Lower leg skin (tissue), 4 donors: ENCODE data around the gene SLC38A6. TPM values are rescaled to one million over a fixed set of nuclear protein-coding genes. Genes with fewer than 3 reads are reported as not detected.
"Not testable (repeated sequence)": the region's sequence is repeated elsewhere in the genome, so short reads cannot be mapped to it uniquely, and the experiment has no call there.

ENCODE experiments used
- DNase-seq, 2 donors: peaks; one replicate each; pipeline ENCODE4 v3.0.0-alpha.2; 2019; ENCODE audit warnings: low spot score in 2 of 2
- H3K4me3 ChIP-seq: fragments of 200-600 bp; sonication (generic); 2 replicates; pipeline ENCODE4 v1.5.1; 2017; ENCODE audit warnings: mild to moderate bottlenecking, low read depth; ENCODE audit not compliant: poor library complexity, severe bottlenecking
- CTCF ChIP-seq, 3 donors: fragments of 450-650 bp; IDR thresholded peaks; one replicate each; pipeline ENCODE4 v1.5.1; 2016; ENCODE audit warnings: antibody characterized with exemption in 3 of 3, mild to moderate bottlenecking in 3 of 3, moderate library complexity in 2 of 3
- POLR2A ChIP-seq, 2 donors: fragments of 450-650 bp; IDR thresholded peaks; one replicate each; pipeline ENCODE4 v1.6.1; 2016 to 2017; ENCODE audit warnings: antibody characterized with exemption in 2 of 2, mild to moderate bottlenecking in 1 of 2, moderate library complexity in 1 of 2
- WGBS, 2 donors: methylation state at CpG; one replicate each; pipeline ENCODE4 v1.1.5; 2018; 5-methylcytosine and 5-hydroxymethylcytosine counted together
- intact Hi-C: fragments of 100-400 bp; cut with DNase I; formaldehyde crosslinking; loops from one replicate; pipeline ENCODE4 v1.15.0; 2023; ENCODE audit warnings: low total_unique reads
- total RNA-seq, 4 donors: library from RNA; depleted of rRNA; stranded (reverse); fragments of >200 nt; gene quantifications; one replicate each; pipeline ENCODE4 v1.1.0, GENCODE V29; 2016

Gene SLC38A6
- total RNA-seq, 4 donors from 2014 or later = 2.7 to 18.1 (median 9.1) TPM

GRCh38 chr14:61089126-61089750 is 108.2 kb downstream of the SLC38A6 start:
- no peak for TF ChIP-seq POLR2A (IDR thresholded peaks at IDR 0.05)
- no peak for TF ChIP-seq CTCF (IDR thresholded peaks at IDR 0.05)
- 96 to 100% methylated on average over 2 of the region's 2 CpGs for WGBS, 2 donors
- DNase-seq = no peak
- intact Hi-C loops = no loop called here
- H3K4me3 ChIP-seq = no peak overlapping the region

GRCh38 chr14:61090432-61091216 is 109.6 kb downstream of the SLC38A6 start:
- no peak for TF ChIP-seq POLR2A (IDR thresholded peaks at IDR 0.05)
- TF ChIP-seq CTCF (IDR thresholded peaks at IDR 0.05) = no peak
- no peak overlapping the region for H3K4me3 ChIP-seq
- DNase-seq = no peak
- intact Hi-C loops = no loop called here
- WGBS, 2 donors = 77 to 81% methylated on average over 7 of the region's 7 CpGs

- H3K4me3 ChIP-seq = no peak overlapping the region
- TF ChIP-seq CTCF (IDR thresholded peaks at IDR 0.05) = no peak
- no peak for TF ChIP-seq POLR2A (IDR thresholded peaks at IDR 0.05)
- 70 to 92% methylated on average over 2 of the region's 2 CpGs for WGBS, 2 donors
- intact Hi-C loops = no loop called here
- no peak for DNase-seq
Measured at GRCh38 chr14:61091657-61092273, 110.7 kb downstream of the SLC38A6 start.

DNA sequence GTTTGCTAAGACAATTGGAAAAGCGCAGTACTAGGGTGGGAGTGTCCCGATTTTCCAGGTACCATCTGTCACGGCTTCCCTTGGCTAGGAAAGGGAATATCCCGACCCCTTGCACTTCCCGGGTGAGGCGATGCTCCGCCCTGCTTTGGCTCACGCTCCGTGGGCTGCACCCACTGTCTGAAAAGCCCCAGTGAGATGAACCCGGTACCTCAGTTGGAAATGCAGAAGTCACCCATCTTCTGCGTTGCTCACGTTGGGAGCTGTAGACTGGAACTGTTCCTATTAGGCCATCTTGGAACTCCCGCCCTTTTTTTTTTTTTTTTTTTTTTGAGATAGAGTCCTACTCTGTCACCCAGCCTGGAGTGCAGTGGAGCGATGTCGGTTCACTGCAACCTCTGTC is 117.1 kb downstream of the SLC38A6 start:
- intact Hi-C loops, H3K4me3 ChIP-seq, DNase-seq: not testable (repeated sequence)
- WGBS, 2 donors = 85 to 90% methylated on average over 15 of the region's 15 CpGs

- intact Hi-C loops = no loop called here
- no peak overlapping the region for H3K4me3 ChIP-seq
- no peak for DNase-seq
- no peak for TF ChIP-seq POLR2A (IDR thresholded peaks at IDR 0.05)
- no peak for TF ChIP-seq CTCF (IDR thresholded peaks at IDR 0.05)
Measured at GRCh38 chr14:61098721-61099120, 117.7 kb downstream of the SLC38A6 start.

GRCh38 chr14:61099216-61099835 is 118.3 kb downstream of the SLC38A6 start:
- WGBS, 2 donors = 60 to 65% methylated on average over 4 of the region's 4 CpGs
- intact Hi-C loops = no loop called here
- TF ChIP-seq POLR2A (IDR thresholded peaks at IDR 0.05) = no peak
- TF ChIP-seq CTCF (IDR thresholded peaks at IDR 0.05) = no peak
- no peak overlapping the region for H3K4me3 ChIP-seq
- no peak for DNase-seq
